IPS-NIHi11 (cell line): ENCODE measurements around the gene DGKZ.

Source experiments
- DNase-seq: peaks from one replicate; pipeline ENCODE4 v3.0.0; 2012; ENCODE audit warnings: mixed read lengths, low spot score

DGKZ gene

DNA sequence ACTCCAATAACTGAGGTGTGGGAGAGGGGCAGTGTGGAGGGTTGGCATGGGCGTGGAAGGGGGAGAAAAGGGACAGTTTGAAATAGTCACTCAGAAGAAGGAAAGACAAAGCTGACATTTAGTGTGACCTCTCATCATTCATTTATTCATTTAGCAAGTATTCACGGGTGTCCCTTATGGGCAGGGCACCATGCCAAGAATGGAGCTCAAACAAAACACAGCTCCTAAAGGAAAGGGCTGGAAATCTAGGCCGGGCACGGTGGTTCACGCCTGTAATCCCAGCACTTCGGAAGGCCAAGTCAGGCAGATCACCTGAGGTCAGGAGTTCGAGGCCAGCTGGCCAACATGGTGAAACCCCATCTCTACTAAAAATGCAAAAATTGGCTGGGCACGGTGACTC lies 19.4 kb upstream of the DGKZ start:
- DNase-seq, result no peak

DNA sequence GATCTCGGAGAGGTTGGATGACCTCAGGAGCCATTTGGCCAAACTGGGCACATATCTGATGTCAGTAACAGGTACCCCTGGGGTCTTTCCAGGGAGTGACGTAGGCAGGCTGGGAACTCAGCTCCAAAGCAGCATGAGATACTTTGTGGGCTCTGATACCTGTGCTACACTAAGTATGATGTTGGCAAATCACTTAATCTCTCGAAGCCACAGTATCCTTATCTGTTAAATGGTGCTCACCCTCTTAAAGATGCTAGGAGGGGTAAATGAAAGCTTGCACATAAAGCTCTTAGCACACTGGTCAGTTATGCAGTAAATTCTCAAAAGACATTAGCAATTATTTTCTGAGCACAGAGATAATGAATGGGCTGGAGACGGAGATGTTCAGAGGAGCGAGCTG lies 17.1 kb upstream of the DGKZ start:
- no peak for DNase-seq

DNA sequence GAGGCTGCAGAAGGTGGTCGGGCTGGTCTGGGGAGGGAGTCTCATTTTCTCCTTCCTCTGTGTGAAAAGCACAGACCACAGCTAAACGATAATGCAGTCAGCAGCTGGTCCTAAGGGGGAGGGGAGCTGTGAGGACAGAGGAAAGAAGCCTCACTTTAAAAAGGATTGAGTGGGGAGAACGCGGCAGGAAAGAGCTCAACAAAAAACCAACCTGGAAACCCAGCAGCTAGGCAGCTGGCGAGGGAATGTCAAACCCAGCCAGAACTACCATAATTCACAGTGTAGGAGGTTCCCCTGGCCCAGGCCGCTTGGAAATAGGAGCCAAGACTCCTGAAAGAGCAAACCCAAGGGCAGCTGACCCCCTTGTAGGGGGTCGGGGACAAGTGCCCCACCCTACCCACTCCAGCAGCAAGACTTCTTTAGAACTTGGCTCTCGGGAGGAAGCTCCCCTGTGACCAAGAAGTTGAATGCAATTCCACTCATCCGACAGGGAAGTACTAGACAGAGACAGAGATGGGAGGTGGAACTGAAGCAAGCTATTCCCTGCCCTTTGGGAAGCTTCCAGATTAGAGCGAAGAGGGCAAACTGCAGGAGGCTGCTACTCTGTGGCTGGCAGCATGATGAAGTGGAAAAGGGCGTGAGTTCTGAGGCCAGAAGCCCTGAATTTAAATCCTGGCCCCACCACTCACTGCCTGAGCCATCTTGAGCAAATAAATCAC lies 16.5 kb upstream of the DGKZ start:
- DNase-seq, result no peak

DNA sequence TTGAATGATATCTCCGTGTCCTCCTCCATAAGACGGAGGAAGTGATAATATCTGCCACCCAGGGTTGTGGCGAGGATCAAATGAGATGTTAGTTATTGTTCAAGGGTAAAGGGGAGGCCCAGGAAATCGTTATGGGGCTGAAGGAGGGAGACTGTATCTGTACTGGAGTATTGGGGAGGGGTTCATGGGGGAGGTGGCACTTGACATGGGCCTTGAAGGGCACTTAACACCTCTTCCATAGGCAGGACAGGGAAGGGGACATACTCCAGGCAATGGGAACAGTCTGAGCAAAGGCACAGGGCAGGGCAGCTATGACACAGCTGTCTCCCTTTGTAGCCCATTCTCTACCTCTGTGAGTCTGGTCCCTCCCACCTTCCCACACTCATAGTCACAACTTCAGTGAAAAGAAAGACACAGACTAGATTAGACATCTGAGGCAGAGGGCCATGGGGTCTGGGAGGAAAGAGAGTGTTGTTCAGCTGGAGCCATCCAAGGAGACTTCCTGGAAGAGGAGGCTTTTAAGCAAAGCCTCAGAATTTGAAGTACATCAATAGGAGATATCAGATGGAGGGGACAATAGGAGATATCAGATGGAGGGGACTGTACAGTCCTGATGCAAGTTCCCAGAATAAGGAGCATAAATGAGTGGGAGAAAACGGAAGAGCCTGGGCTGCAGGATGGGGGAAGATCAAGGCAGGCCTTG lies 15.8 kb upstream of the DGKZ start:
- no peak for DNase-seq

DNA sequence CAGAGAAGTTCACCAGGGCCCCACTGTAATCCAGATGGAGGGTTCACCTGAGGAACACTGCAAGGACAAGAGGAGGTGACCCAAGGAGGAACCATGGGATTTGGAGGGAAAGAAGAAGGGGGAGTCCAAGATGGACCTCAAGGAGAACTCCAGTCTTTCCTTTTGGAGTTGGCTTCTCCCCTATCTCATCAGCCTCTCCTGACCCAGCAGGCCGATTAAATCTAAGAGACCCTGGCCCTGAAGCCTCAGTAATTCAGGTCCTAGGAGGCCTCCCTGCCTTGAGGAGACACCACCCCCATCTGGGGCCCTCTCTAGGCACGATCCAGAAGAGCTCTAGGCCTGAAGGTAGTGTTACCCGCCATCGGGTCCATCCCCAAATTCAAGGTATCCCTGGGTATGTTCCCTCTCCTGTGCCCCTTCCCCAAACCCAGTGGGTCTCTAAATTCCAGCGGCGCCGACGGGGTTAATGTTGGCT lies 15.1 kb upstream of the DGKZ start:
- DNase-seq, result no peak

DNA sequence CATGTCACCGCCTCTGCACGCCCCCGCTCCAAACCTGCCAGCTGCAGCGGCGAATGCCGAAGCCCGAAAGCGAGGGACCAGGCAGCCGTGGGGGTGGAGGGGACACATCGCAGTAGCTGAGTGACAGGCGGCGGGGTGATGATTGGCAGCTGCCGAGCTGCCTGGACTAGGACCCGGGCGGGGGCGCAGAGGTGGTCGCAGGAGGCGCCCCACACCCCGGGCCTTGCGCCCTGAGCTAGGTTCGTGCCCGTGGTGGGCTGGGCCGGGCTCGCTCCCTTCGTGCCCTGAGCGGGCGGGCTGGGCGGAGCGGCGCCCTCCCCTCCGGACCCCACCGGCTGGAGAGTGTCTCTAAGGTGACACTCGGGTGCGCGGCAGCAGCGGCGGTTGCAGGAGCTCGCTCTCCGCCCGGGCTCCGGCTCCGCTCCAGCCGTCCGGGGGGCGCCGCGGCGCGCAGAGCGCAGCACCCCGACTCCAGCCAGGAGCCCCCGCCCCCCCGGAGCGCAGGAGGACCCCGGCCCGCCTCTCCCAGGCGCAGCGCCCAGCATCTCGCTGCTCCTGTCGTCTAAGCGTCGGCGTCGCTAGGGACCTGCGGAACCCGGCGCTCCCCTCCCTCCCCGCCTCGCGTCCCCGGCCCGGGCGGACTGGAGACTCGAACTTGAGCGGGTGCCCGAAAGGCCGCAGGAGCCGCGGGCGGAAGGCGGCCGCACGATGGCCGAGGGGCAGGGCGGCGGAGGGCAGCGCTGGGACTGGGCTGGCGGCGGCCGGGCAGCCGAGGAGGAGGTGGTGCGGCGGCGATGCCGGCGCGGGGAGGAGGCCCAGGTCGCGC lies 14.5 kb upstream of the DGKZ start:
- peak; percentile 63 for DNase-seq

DNA sequence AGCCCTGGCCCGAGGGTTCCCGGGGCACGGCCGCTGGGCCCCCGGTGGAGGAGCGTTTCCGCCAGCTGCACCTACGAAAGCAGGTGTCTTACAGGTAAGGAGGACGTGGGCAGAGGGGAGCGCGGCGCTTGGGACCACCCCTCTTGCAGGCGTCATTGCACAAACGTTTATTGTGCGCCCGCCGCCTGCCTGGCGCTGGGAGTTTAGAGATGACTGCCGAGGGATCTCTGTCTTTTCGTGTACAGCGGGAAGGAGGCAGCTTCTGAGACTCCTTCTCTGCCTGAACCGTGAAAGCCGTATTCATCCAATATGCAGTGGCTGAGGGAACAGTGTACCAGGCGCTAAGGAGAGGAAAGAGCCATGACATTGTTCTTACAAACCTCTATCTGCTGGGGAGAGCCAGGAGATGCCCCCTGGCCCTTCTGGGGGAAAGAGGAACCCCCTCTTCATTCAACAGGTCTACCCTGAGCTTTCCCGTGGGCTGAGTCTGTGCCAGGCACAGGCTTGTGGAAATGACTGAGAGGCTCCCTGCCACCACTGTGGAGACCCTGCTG lies 13.8 kb upstream of the DGKZ start:
- no peak for DNase-seq

DNA sequence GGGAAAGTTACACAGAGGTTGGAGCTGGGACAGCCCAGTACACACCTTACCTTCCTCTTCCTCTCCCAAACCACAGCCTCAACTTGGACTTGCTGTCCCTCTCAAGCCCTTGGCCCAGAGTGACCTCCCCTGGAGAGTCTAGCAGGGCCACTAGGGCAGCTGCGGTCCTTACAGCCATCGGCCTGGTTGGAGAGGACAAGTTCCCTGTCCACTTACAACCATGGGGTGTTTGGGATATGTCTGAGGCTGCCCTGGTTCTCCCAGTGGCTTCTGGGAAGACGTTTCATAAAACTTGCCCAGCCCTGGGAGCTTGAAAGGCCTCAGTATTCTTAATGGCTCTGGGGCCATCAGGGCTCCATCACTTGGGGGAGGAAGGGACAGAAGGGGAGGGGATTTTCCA lies 13.1 kb upstream of the DGKZ start:
- no peak for DNase-seq

DNA sequence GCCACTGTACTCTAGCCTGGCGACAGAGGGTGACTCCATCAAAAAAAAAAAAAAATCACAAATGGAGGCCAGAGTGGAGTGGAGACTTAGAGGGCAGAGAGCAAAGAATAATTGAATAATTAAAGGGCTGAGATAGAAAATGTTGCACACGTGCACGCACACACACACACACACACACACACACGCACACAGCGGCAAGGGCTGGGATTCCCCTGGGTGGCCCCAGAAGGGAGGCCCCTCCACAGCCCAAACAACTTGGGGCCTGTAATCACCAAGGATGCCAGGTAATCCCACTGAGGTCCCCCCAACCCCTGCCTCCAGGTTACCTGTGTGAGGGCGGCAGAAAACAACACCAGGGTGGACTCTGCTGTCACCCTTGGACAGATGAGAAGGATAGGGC lies 12.0 kb upstream of the DGKZ start:
- no peak for DNase-seq

DNA sequence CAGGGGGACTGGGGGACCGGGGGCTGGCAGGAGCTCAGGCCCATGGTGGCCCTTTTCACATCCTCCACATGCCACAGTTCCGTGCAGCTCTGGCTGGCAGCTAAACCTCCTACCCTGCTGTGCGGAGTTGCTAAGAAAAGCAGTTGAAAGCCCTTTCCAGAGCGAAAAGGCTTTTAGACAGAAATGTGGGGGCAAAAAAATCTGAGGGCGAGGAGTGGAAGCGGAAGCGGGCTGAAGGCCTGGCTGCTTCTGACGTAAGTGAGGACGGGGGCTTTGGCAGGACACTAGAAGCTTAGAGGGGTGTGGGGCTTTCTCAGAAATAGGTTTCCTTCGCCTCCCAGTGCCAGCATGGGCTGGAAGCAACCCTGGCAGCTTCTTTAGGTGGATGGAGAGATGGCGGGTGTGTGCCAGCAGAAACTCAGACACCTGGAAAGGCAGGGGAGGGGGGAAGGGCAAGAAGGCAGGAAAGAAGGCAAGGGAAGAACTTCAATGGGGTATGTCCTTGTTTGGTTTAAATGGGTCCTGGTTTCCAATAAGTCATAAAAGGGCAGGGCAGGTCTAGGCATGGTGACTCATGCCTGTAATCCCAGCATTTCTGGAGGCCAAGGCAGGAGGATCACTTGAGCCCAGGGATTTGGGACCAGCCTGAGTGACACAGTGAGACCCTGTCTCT lies 11.2 kb upstream of the DGKZ start:
- no peak for DNase-seq

DNA sequence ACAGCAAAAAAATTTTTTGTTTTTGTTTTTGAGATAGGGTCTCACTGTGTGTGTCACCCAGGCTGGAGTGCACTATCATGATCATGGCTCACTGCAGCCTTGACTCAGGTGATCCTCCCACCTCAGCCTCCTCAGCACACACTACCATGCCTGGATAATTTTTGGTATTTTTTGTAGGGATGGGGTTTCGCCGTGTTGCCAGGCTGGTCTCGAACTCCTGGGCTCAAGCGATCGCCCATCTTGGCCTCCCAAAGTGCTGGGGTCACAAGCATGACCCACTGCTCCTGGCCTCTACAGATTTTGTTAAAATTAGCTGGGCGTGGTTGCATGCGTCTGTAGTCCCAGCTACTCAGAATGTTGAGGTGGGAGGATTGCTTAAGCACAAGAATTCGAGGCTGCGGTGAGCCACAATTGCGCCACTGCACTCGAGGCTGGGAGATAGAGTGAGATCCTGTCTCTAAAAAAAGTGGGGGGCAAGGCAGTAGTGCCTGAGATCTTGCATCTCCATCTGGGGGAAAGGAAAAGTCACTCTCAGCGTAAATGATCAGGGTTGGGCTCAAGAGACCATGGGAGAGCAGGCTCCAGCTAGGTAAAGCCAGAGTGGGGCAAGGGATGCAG lies 10.6 kb upstream of the DGKZ start:
- no peak for DNase-seq

DNA sequence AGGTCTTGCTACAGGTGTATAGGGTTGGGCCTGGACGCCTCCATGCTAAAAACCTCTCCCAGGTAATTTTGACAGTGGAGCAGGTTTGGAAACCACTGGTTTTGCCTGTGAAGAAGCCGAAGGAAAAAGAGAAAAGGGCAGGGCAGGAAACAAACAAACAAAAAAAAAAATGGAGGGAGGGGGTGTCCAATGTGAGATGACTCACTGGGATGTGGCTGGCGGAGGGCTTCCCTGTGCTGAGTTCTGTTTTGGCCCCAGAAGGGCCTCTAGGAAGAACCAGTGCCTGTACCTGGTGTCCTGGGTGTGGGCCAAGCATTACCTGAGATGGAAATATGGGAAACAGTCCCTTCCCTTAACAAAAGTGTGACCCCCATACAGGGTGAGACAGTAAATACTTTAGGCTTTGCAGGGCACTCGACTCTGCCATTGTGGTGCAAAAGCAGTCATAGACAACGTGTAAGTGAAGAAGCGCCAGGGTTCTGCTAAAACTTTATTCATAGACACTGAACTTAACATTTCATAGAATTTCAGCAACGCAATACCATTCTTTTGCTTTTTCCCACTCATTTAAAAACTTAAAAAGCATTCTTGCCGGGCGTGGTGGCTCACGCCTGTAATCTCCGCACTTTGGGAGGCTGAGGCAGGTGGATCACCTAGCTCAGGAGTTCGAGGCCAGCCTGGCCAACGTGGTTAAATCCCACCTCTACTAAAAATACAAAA lies 9.5 kb upstream of the DGKZ start:
- no peak for DNase-seq

DNA sequence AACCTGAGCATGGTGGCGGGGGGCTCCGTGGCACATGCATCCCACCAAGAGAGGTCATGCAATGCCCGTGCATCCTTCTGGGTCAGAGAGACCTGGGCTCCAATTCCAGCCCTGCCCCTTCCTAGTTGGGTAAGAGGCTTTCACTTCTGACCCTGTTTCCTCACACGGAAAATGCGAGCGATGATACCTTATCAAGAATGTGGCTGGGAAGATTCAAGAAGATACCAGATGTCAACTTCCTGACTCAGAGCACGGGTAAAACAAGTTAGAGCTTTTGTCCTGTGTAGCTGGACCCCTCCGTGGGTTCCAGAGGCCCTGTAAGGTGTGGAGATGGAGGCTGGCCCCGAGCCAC lies 8.7 kb upstream of the DGKZ start:
- no peak for DNase-seq

DNA sequence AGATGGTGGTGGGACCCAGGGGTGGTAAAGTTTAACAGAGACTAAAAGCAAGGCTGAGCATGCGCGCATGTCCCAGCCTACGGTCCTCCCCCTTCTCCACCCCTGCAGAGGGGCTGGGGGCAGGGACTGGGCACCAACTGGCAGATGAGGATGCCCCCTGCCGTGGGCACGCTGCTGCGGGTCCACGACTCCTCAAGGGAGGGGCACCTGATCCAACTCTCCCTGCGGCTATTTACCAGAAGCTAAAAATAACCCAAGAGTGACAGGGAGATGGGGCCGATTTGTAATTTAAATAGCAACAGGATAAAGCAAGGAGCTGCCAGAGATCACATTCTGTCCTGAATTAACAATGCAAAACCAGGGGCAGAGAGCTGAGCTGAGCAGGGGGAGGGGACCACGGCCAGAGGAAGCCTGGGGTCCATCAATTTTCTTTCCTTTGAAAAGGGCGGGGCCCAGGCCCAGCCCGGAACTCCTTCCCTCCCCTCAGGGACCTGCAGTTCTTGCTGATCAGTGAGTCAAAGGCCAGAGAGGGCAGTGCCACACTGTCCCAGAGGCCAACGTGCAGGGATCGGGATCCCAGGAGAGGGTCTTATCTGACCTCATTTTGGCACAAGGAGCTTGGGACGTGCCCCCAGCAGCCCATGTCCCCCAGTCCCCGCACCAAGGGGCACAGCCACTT lies 8.1 kb upstream of the DGKZ start:
- DNase-seq, result peak; percentile 81

DNA sequence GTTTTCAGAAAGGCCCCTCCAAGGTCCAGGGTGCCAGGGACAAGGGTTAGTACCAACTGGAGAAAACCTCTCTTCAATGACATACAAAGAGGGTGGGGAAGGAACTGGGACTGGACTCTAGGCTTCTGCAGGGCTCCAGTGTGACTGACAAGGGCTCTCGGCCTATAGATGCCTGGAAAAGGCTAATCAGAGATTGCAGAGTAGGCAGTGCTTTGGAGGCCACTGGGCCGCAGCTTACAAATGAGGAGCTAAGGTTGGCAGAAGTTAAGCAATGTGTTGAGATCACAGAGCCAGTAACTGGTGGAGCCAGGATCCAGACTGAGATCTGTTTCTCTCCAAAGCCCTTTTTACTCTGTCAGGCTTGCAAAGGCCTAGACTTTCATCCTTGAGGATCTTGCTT lies 7.4 kb upstream of the DGKZ start:
- DNase-seq, result no peak

DNA sequence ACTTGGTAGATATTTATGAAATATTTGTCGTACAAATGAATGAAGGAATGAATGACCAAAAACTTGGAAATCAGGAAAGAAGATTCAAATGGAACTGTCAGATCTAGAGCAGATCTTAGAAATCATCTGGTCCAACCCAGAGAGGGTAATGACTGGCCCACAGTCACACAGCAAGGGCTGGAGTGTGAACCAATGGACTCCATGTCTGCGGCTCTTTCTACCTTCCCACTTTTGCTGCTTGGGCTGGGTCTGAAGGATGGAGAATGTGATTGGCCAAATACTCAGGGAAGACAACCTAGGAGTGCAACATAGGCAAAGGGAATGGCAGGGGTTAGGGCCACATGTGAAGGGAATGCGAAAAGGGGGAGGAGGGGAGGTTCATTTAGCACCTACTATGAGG lies 5.8 kb upstream of the DGKZ start:
- DNase-seq, result no peak

DNA sequence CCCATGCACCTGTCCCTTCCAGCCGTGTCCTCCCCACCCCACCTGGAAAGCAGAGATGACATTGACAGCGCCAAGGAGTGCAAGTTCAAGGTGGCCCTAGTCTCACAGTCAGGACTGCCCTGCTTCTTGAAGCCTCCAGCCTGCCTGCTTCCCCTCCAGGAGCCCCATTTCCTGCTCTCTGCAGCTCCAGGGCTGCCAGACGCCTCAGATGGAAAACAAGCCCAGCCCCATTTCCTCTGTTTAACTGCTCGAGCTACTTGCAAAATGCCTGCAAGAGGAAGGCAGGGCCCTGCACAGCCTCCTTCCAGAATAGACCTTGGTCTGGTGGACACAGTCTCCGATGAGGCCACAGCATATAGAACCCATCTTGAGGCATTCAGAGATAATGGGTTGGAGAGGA lies 5.0 kb upstream of the DGKZ start:
- no peak for DNase-seq

DNA sequence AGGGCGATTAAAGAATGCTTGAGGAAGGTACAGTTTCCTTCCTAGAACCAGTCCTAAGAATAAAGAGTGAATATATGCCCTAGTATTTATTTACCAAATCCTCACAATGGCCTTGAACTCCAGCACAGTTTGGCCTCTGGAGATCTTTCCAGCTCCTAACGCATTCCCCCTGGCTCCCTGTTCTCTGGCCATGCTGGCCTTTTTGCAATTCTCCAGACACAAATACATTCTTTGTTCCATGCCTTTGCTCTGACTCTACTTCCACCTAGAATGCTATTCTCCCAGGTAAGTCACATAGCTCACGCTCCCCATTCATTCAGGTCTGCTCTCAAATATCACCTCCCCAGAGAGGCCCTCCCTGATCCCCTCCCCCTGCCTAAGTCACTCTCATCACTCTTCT lies 3.7 kb upstream of the DGKZ start:
- no peak for DNase-seq

DNA sequence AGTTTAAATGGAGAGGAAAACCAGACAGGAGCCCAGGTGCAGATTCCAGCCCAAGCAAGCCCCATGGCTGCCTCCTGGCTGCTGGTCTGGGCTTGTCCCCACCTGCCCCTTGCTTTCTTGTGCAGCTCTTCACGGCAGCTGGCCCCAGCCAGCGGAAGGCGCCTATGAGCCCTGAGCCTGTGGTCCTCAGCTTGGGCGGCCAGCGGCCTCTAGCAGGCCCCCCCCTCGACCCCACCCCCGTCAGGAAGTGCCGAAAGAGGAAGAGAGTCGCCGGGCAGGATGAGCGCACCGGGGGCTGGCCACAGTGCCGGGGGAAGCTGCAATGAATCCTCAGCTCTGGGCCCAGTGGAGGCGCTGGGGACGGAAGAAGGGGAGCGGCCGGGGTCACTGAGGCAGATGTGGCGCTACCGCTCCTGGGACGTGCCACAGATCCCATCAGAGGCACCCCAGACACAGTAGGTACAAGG lies 2.1 kb upstream of the DGKZ start:
- DNase-seq, result no peak

DNA sequence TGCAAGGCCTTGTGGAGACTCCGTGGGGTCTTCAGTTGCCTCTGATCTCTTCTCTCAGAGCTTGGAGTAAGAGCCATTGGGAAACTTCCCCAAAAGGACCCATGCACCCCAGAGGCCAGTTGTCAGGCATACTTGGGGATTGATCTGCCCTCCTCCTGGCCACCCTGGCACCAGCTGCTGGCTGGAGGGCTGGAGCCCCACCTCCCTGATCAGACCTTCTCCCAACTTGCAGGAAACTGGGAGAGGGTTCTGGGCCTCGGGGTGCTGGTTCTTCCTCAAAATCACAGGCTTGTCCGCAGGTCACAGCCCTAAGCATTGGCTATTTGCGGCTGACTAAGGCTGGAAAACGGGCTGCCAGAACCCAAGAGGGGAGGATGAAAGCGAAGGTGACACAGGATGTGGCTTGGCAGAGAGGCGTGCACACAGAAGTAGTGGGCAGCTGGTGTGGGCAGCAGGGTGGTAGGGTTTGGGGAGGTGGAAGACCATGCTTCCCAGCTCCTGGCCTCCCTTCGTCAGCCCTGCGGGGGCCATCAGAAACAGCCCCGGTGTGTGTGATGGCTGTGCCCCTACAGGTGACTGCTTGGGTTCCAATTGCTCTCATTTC lies 1.3 kb upstream of the DGKZ start:
- no peak for DNase-seq
